Aorta (tissue), 5 donors: ENCODE data around the gene BCAS1. TPM values are rescaled to one million over a fixed set of nuclear protein-coding genes. Genes with fewer than 3 reads are reported as not detected.
"Not testable (repeated sequence)": the region's sequence is repeated elsewhere in the genome, so short reads cannot be mapped to it uniquely, and the experiment has no call there.

Experiments
- ATAC-seq: fragments of 200-7000 bp; cut with Tn5 transposase; one replicate; pipeline ENCODE4 v1.9.1; 2022; ENCODE audit warnings: moderate library complexity; ENCODE audit not compliant: low FRiP score
- DNase-seq, 2 donors: peaks; one replicate each; pipeline ENCODE4 v3.0.0-alpha.2; 2020
- H3K27ac ChIP-seq, 2 donors: one replicate each; pipeline ENCODE4 v1.5.1; 2013; ENCODE audit warnings: low read length in 2 of 2, mild to moderate bottlenecking in 2 of 2, moderate library complexity in 2 of 2, control low read depth in 1 of 2, inconsistent platforms in 1 of 2, low read depth in 1 of 2
- H3K27me3 ChIP-seq, 2 donors: one replicate each; pipeline ENCODE4 v1.6.1; 2013; ENCODE audit warnings: control low read depth in 1 of 2, low read length in 1 of 2, mild to moderate bottlenecking in 1 of 2, moderate library complexity in 1 of 2; ENCODE audit not compliant: insufficient read depth in 2 of 2, control insufficient read depth in 1 of 2
- H3K36me3 ChIP-seq, 2 donors: one replicate each; pipeline ENCODE4 v1.6.1; 2013; ENCODE audit warnings: control low read depth in 1 of 2, low read length in 1 of 2, mild to moderate bottlenecking in 1 of 2; ENCODE audit not compliant: insufficient read depth in 2 of 2, control insufficient read depth in 1 of 2
- H3K4me1 ChIP-seq, 2 donors: one replicate each; pipeline ENCODE4 v1.6.1; 2013; ENCODE audit warnings: low read length in 2 of 2, control low read depth in 1 of 2, mild to moderate bottlenecking in 1 of 2, moderate library complexity in 1 of 2; ENCODE audit not compliant: insufficient read depth in 2 of 2, control insufficient read depth in 1 of 2
- H3K4me3 ChIP-seq, 2 donors: one replicate each; pipeline ENCODE4 v1.5.1; 2013; ENCODE audit warnings: low read length in 2 of 2, control low read depth in 1 of 2, mild to moderate bottlenecking in 1 of 2
- H3K9me3 ChIP-seq: one replicate; pipeline ENCODE4 v1.6.1; 2013; ENCODE audit warnings: mild to moderate bottlenecking, low read length; ENCODE audit not compliant: control insufficient read depth
- WGBS, 2 donors: extraction: QIAGEN DNeasy Blood & Tissue Kit; methylation state at CpG; one replicate each; pipeline ENCODE4 v1.1.7; 2013; 5-methylcytosine and 5-hydroxymethylcytosine counted together
- intact Hi-C, 2 donors: fragments of 100-400 bp; cut with DNase I; formaldehyde crosslinking; loops; one replicate each; pipeline versions ENCODE4 v1.14.2 to v1.15.0; 2022
- polyA plus RNA-seq, 2 donors: library from polyadenylated mRNA; stranded (reverse); fragments of 200-250 nt; gene quantifications; one replicate each; pipeline ENCODE4 v1.2.3, GENCODE V29; 2013
- total RNA-seq, 2 donors: library from RNA; stranded (reverse); fragmentation: NEBNext Ultra II Directional; extraction: Animal tissue kit (Norgen Biotek cat#: 25700); gene quantifications; one replicate each; pipeline ENCODE4 v1.2.1, GENCODE V29; 2021
- donor health status: healthy with polysubstance abuse.
- donor health status: Bipolar disorder and iron deficiency.
- donor health status: DM: no; HTN: no; CAD: no.
- donor health status: DM: no; HTN: no; CAD: no.
- donor health status: DM: yes; HTN: yes; CAD: no.

Gene BCAS1
- total and polyA plus RNA-seq, 4 donors, result 0.51 to 8.9 (median 1.8) TPM

GRCh38 chr20:53981752-53982437 is 88.5 kb downstream of the BCAS1 start:
- no peak for DNase-seq
- H3K4me1 ChIP-seq, result no peaks in the 10 kb centered on the region
- peaks cover under 1% of the 10 kb centered on the region for H3K9me3 ChIP-seq
- no peaks in the 10 kb centered on the region for H3K27me3 ChIP-seq
- no peak for ATAC-seq
- WGBS, 2 donors, result 69 to 71% methylated on average over 4 of the region's 4 CpGs
- intact Hi-C loops, result no loop called here
- no peaks in the 10 kb centered on the region for H3K36me3 ChIP-seq
- H3K4me3 ChIP-seq, result no peak overlapping the region
- H3K27ac ChIP-seq, result no peak overlapping the region

- H3K9me3 ChIP-seq, result no peaks in the 10 kb centered on the region
- no peaks in the 10 kb centered on the region for H3K27me3 ChIP-seq
- no peak overlapping the region for H3K27ac ChIP-seq
- ATAC-seq (no peak), DNase-seq (no peak)
- 87 to 90% methylated on average over 5 of the region's 5 CpGs for WGBS, 2 donors
- intact Hi-C loops, result no loop called here
- no peaks in the 10 kb centered on the region for H3K4me1 ChIP-seq
- H3K36me3 ChIP-seq, result no peaks in the 10 kb centered on the region
- H3K4me3 ChIP-seq, result no peak overlapping the region
These were observed 89.3 kb downstream of the BCAS1 start for GRCh38 chr20:53981130-53981529.

GRCh38 chr20:53980031-53980465 is 90.3 kb downstream of the BCAS1 start:
- DNase-seq (no peak), ATAC-seq (no peak)
- Histone ChIP-seq H3K4me1 (no peaks in the 10 kb centered on the region), H3K4me3 (no peak overlapping the region), H3K9me3 (no peaks in the 10 kb centered on the region), H3K27me3 (no peaks in the 10 kb centered on the region), H3K27ac (no peak overlapping the region), H3K36me3 (no peaks in the 10 kb centered on the region)
- intact Hi-C loops, result no loop called here
- WGBS, 2 donors, result 10 to 21% methylated on average over 4 of the region's 4 CpGs

- ATAC-seq (no peak), DNase-seq (no peak)
- peaks cover 2% of the 10 kb centered on the region for H3K9me3 ChIP-seq
- no peak overlapping the region for H3K27ac ChIP-seq
- H3K27me3 ChIP-seq, result no peaks in the 10 kb centered on the region
- intact Hi-C loops, result no loop called here
- no peak overlapping the region for H3K4me3 ChIP-seq
- H3K4me1 ChIP-seq, result no peaks in the 10 kb centered on the region
- no peaks in the 10 kb centered on the region for H3K36me3 ChIP-seq
These were observed 91.9 kb downstream of the BCAS1 start for GRCh38 chr20:53978497-53978896.

GRCh38 chr20:53977391-53977790 is 93.0 kb downstream of the BCAS1 start:
- Histone ChIP-seq H3K36me3 (no peaks in the 10 kb centered on the region), H3K4me1 (no peaks in the 10 kb centered on the region), H3K27ac (no peak overlapping the region), H3K4me3 (no peak overlapping the region), H3K27me3 (no peaks in the 10 kb centered on the region), H3K9me3 (peaks cover 2% of the 10 kb centered on the region)
- no peak for ATAC-seq
- intact Hi-C loops, result no loop called here
- DNase-seq, result no peak
- WGBS, 2 donors, result 76 to 95% methylated on average over 1 of the region's 1 CpG

- no peak for DNase-seq
- no peaks in the 10 kb centered on the region for H3K4me1 ChIP-seq
- peaks cover 2% of the 10 kb centered on the region for H3K9me3 ChIP-seq
- no peak overlapping the region for H3K4me3 ChIP-seq
- no peaks in the 10 kb centered on the region for H3K27me3 ChIP-seq
- no peaks in the 10 kb centered on the region for H3K36me3 ChIP-seq
- intact Hi-C loops, result no loop called here
- 67 to 69% methylated on average over 5 of the region's 5 CpGs for WGBS, 2 donors
- H3K27ac ChIP-seq, result no peak overlapping the region
- no peak for ATAC-seq
These were observed 94.6 kb downstream of the BCAS1 start for GRCh38 chr20:53975761-53976160.

- H3K4me1 ChIP-seq, result no peaks in the 10 kb centered on the region
- intact Hi-C loops, result no loop called here
- no peak overlapping the region for H3K4me3 ChIP-seq
- peaks cover 2% of the 10 kb centered on the region for H3K9me3 ChIP-seq
- DNase-seq, result no peak
- 87 to 88% methylated on average over 19 of the region's 19 CpGs for WGBS, 2 donors
- H3K36me3 ChIP-seq, result no peaks in the 10 kb centered on the region
- no peaks in the 10 kb centered on the region for H3K27me3 ChIP-seq
- no peak for ATAC-seq
- H3K27ac ChIP-seq, result no peak overlapping the region
These were observed 95.4 kb downstream of the BCAS1 start for GRCh38 chr20:53974785-53975555.

GRCh38 chr20:53973882-53974281 is 96.5 kb downstream of the BCAS1 start:
- H3K4me1 ChIP-seq, H3K36me3 ChIP-seq, ATAC-seq, H3K27me3 ChIP-seq, H3K27ac ChIP-seq, intact Hi-C loops, H3K9me3 ChIP-seq, DNase-seq, H3K4me3 ChIP-seq: not testable (repeated sequence)
- 74 to 80% methylated on average over 5 of the region's 5 CpGs for WGBS, 2 donors

GRCh38 chr20:53972179-53972578 is 98.2 kb downstream of the BCAS1 start:
- Histone ChIP-seq H3K4me3 (no peak overlapping the region), H3K4me1 (no peaks in the 10 kb centered on the region), H3K36me3 (no peaks in the 10 kb centered on the region), H3K27me3 (no peaks in the 10 kb centered on the region), H3K9me3 (peaks cover 2% of the 10 kb centered on the region), H3K27ac (no peak overlapping the region)
- intact Hi-C loops, result no loop called here
- ATAC-seq, result no peak
- 86 to 88% methylated on average over 1 of the region's 1 CpG for WGBS, 2 donors
- no peak for DNase-seq
